Stimulated activated CD4-positive, alpha-beta T cell treated with anti-CD3 and anti-CD28 coated beads, TNF-alpha, amount 100 ng/mL, for 24 hours (primary cell): ENCODE data around the gene NEBL.

Experiments
- DNase-seq, 3 experiments: peaks; one replicate each; pipeline ENCODE4 v3.0.0-alpha.2; 2020; ENCODE audit warnings: low read depth in 3 of 3

NEBL gene

DNA sequence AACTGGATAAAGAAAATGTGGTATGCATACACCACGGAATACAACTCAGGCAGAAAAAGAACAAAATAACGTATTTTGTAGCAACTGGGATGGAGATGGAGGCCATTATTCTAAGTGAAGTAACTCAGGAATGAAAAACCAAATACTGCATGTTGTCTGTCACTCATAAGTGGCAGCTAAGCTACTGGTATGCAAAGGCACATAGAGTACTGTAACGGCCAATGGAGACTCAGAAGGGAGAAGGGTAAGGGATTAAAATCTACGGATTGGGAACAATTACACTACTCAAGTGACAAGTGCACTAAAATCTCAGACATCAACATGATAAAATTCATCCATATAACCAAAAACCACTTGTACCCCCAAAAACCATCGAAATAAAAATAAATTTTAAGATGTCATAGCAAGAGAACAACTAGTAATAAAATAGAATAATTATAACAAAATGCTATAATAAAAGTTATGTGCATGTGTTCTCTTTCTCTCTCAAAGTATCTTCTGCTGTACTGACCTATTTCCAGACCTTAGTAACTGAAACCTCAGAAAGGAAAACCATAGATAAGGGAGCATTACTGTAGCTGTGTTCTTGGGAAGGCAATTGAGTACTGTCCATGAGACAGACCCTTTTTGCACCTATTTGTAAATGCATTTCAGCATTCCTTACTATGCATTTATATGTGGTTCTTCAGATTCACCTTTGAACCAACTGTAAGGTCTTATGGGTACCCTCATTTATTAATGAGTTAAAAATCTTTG is 6.7 kb upstream of the NEBL start:
- DNase-seq = no peak

DNA sequence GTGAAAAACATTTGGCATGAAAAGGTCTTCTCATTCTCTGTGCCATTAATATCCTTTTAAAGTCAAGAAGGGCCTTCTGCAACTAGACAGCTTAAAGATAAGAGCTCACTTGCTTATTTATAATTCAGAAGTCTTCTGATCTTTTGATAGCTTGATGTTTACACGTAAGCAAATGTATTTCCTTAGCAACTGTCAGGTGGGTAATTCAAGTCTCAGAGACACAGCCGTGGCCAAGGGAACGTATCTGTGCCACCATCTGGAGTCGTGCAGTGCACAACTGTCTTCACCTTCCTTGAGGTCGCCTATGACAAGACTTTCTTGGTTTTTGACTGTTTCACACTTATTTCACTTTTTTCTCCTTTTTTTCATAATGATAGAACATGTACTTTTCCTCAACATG is 4.0 kb upstream of the NEBL start:
- DNase-seq = no peak

DNA sequence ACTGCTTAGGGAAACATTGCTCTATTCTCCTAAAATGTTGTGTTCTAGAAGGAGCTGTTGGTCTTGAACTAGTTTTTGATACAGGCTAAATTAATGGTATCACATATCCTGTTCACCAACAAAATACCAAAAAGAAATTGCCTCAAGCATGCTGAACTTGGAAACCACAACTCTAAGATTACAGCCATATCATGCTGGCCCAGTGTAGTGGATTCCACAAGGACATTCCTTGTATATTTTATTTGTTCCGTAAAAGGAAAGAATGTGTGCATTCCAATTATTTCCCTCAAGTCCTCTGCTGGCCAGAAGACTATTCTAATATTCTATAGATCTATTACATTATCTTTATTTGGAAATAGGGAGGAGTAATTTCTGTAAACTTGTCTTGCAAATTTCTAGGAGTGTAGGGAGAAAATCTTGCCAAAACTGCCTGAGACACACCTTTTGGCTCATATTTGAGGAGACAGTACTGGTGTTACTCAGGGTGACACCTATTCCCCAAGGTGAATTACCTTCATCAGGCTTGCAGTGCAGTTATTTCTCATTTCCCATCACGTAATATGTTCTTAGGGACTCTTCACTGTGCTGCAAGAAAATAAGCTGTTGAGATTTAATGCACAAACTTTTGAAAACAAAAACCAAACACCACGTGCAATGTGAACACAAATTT is 1.9 kb upstream of the NEBL start:
- DNase-seq = no peak

DNA sequence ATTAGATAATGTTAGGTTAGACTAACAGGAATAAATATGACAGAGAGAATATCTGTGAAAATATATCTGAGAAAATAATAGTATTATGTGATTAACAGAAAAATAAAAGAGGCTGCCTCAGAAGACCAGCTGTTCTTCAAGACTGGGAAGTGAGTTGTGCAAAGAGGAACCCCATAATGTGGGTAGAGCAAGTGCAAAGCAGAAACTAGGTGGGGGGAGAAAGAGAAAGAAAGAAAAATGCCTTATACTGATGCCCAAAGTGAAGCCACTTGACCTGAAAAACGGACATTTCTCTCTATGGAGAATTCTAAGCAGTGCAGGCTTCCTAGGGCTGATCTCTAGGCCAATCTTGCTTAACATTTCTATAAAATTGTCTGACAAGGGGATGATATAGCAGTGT is 3.8 kb downstream of the NEBL start:
- no peak for DNase-seq

DNA sequence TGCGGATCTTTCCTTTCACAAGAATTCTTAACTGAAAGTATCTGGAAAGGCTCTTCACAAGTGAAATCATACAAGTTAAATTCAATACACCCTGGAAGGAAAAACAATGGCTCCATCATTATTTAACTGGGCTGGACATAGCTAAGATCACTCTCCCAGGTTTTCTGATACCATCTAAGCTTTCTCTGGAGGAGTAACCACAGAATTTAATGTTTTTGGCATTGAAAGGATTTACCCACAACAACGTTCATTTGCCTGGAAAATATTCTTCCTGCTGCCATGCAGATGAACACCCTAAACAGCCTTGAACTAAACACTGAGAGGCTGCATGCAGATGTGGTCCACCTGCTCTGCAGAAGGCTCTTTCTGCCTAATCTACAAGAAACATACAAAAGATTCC is 4.3 kb downstream of the NEBL start:
- no peak for DNase-seq

DNA sequence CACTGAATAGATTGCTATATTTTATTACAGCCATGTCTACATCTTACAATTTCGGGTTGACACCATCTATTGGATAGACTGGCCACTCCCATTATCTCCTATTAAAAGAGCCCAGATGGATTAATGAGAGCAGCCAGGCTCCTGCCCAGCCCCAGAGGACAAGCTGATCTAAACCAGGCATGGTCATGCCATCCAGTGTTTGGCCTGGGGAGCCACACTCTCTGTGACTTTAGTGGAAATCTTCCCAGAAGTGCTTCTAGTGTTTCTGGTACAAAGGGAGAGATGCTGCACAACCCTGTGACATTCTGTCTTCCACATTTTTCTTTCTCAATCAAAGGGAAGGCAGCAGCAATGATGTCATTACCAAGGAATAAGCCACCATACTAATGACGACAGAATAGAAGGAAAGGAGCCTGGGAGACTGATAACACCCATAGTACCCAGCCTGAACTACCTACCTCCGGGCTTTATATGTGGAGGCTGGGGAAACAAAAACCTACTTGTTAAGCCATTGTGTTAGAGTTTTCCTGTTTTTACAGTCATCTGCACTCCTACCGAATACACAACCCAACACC is 5.0 kb downstream of the NEBL start:
- DNase-seq = no peak

DNA sequence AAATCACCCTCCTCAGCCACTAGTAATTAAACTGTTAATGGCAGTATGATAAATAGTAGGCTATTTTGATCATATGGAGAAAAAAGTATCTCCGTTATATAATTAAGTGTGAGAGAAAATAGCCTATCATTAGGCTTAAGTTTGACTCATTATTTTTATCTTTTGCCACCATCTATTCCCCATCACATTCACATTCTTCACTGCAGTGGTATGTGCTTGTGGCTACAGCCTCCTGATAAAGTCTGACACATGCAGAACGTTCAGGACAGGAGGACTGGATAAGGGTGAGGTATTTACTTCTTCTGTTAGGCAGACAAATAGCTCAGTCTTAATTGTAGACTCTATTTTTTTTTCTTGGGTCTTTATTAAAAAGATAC is 5.8 kb downstream of the NEBL start:
- no peak for DNase-seq

DNA sequence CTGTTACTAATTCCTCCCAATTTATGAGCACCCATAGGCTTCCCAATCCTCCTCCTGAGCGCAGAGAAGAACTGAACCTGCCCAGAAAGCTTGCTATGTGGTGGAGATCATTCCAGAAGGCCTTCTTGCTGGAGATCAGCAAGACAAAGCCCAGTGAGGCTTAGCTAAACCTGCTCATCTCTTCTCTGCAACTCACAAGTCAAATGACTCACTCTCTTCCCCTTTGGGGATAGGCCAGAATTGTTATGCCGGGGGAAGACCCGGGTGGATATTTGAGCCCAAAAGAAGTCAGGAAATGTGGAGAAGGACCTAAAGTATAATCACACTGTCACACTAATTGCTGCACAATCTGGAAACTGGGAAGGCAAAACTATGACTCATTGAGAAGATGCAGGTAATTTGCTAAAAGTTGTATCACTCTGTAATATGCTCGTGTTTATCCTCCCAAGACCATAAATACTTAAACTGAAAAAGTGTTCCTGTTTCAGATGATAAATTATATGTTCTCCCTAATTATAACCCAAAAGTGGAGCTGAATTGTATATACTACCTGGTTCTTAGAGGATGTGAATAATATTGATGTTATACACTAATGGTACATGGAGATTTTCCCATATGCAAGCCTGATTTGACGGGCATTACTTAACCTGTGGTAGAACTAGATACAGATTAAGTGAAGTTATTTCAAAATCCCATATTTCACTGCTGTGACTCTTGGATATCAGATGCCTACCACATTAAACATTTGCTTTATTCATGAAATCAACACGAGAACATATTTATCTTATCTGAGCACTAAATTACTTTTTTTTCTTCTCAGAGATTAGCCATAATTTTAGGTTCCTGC is 6.4 kb downstream of the NEBL start:
- no peak for DNase-seq

DNA sequence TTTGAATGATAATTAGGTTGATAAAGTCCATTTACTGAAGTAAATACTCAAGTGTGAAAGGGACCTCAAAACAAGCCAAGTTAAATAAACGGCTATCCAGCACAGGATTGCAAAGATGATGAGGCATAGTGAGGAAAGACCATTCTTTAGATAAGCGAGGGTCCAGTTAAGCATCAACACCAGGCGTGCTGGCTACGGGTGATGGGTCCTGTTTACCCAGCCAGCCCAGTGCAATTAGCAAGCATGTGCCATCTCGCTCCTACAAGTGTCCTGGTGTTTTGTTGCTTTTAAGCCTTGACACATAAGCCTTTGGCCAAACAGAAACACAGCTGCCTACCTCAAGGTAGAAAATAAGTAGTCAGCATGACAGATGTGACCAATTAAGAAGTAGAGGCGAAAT is 7.1 kb downstream of the NEBL start:
- no peak for DNase-seq

DNA sequence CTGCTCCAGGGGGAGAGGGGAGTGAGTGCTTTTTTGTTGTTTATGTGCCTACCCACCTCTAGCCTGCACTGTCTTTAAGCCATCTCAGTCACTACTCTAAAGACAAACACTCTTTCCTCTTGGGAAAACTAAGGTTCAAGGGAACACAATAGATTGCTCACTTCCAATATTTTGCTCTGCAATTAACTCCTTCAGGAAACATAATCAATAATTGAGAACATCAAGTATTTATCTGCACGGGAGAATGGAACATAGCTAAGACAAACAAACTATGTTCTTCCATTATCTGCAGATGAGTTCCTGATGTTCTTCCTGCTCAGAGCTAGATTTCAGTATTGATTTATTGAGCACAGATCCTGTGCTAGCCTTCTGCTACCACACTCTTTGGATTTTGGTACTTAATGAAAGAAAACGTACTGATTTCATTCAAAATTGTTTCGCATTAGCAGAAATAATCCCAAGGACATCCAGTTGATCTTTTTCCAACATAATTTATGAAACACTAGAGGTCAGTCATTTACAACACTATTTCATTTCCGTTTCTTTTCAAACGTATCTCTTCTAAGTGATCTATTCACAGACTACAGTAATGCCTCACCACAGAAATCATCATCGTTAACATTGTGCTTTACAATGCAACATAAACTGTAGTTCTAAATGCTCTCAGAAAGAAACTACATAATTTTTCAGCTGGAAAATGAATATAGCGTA is 8.3 kb downstream of the NEBL start:
- DNase-seq = no peak

DNA sequence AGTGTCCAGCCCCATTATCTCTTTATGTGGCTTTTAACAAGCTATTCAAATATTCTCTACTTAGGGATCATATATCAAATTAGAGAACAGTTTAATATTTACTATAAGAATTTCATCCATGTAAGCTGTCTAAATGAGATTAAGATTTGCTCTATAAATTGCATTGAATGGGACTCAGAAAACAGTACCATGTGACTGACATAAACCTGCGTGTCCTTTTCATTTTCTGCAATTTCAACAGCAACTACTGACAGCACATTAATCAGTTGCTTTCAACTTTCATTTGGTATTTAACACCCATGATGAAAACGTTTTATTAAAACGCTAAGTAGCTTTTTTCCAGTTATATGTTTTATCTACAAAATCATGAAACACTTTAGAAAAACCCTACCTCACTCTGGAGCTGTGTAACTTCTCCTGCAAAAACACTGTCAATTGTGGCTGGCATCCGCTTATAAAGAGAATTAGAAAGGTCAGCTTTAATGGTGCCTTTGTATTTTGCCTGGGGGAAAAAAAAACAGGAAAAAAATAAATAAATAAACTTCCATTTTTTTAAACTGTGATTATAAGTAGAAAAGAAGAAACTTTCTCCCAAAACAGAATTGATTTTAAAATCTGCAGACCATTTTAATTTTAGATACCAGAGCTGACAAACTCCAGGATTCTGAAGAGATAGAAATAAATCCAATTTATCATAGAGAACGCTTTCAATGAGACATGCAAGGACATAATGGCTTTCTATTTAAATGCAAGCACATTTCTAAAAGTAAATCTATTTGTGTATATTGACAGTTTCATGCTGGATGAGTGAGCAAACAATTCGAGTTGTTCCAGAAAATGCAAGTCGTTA is 9.2 kb downstream of the NEBL start:
- DNase-seq = no peak

DNA sequence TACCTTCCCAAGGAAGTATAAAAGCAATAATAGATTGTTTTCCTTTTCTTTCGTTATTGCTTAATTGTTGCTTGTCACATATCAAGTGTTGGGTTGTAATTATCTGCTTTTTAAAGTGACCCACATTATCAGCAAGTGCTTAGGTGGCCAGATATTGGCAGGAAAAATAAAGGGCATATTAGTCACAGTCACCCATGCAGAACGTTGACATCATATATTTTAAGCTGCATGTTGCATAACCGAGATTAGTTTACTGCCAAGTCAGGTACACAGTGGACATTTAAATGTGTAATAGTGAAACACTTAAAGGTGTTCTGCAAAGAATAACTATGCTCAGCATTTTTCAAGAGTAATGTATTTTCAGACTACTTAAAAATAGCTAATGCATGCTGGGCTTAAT is 11.4 kb downstream of the NEBL start:
- DNase-seq = no peak

DNA sequence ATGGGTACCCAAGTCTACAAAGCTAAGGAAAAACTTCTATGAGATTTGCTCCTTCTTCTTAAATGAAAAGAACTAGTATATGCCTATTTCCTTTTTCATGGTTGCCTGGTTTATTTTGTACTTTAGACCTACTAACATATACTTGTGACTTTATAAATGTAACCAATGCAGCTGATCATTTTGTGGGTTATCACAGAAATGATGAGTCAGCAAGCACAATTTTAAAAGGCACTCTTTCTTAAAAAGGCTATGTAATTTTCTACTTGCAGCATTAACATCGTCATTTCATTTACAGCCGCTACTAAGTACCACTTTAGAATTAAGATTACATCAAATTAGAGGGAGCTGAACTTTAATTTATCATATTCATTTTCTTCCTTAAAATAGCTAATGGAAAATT is 13.6 kb downstream of the NEBL start:
- DNase-seq = no peak

DNA sequence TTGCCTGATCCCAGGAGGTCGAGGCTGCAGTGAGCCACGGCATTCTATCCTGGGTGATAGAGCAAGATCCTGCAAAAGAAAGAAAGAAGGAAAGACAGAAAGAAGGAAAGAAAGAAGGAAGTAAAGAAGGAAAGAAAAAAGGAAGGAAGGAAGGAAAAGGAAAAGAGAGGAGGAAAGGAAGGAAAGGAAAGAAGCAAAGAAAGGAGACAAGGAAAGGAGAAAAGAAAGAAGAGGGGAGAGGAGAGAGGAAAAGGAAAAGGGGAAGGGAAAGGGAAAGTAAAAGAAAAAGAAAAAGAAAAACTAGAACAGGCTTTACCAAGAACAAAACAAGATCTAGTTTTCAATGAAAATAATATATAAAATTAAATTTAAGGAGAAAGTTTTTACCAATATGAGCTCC is 15.0 kb downstream of the NEBL start:
- DNase-seq = no peak

DNA sequence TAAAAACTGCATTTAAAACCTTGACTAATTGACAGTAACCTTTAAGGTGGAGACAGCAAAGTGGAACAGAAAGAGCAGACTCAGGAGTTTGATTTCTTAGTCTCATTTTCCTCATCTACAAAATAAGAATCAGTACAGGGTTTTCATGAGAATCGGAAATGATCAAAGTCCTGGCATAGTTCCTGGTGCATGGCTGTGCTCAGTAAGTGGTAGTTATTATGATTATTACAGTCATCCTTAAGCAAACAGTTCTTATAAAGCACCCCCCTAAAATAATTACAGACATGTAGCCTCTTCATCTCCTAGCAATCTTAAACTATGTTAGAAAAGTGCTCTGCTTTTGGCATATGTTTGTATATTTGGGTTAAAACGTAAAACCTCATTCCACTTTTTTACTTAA is 18.0 kb downstream of the NEBL start:
- no peak for DNase-seq

DNA sequence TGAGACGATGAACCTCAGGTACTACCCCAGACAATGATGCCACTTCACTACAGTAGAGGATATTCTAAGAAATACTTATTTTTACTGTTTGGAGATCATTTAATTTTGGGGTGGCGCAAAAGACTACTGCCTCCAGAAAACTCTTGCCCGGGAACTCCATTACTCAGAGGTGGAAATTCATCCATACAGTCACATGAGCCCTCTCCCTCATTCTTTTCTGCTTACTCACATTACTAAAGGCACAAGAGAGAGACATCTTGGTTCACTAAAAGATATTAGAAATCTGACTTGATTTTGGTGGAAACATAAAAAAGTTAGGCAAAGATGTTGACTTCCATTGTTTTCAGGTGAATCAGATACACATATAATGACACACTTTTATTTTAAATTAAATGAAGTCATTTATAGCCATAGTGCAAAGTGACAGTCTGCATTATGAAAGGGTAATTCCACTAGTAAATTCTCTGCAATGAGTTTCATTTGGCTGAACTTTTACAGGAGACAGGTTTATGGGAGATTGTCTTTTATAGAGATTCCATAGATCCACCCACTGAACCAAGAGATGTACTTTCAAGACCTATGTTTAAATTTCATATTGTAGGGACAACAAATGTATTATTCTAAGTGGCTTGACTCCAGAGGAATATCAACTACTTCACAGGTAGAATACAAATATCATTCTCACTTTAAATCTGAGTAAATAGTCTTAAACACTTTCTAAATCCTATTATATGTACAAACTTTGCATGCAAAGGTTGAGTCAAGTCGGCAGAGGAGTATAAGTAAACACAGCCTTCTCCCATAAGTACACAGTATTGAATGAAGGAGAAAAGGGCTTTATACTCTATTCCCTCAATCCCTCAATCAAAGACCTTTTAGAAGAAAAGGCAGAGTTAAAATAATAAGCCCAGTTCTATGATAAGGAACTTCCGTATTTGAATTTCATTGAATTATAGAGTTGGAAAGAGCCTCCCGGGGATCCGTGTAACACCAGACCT is 18.8 kb downstream of the NEBL start:
- no peak for DNase-seq

DNA sequence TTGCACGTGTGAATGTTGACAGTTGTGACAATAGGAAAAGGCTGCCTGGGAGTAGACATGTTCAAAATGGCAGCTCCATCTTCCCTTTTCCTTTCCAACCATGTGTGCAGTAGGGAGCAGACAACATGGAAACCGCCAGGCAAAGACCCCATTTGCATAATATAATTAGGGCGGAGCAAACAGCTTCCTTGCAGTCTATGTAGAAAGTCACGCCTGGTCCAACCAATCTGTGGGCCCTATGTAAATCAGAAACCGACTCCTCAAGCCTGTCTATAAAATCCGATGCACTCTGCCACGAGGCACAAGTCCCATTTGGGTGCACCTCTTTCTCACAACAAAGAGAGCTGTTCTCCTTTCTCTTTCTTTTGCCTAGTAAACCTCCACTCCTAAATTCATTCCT is 19.6 kb downstream of the NEBL start:
- no peak for DNase-seq

DNA sequence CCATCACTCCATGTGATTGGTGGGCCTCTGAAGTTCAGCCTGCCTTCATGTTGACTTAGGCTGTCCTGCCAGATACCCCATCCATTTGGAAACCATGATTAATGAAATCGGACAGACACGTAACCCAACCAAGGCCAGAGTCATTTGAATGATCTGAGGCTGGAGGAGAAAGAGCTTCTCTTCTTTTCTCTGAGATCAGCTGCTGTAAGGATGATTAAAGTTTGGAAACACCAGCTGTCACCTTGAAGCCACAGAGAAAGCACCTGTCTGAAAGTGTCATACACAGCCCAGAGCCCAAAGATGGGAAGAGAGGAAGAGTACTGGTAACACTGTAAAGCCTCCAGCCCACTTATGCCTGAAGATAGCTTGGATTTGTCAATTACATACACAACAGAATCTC is 22.9 kb downstream of the NEBL start:
- no peak for DNase-seq

DNA sequence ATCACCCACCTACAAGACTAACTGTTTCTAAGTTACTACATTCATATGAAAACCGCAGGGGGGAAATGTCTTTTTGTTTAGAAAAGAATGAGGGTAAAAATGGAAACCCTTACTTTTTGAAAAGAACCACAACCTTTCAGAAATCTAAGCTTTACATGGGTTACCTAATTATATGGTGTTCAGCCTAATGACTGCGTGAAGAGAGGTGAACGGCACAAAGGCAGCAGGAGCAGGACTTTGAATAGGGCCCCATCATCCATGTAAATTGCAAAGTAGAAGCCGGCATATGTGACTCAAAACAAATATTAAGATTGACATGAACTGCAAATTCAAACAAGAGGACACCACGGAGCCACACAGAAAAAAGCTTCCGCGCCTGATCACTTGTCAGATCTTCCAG is 25.1 kb downstream of the NEBL start:
- DNase-seq = no peak

DNA sequence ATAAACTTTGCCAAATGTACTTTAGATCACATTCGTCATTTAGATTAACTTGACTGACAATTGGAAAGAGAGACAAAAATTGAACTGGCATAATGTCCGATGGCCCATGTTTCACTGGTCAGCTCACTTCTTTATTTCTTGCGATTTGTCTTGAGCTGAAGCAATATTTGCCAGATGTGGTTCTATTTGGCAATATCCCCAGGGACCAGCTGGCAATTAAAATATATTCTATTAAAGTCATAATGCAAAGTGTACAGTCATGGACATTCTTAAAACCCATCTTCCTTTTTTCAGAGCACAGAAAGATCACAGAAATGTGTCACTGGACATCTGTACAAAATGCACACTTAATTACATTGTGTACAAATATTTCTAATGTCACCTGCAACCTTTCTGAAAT is 26.3 kb downstream of the NEBL start:
- DNase-seq = no peak
